ENCODE data around the gene SEMA6A. TPM values are rescaled to one million over a fixed set of nuclear protein-coding genes. Genes with fewer than 3 reads are reported as not detected.

Gene SEMA6A
- total and polyA plus RNA-seq, 10 donors = 0.88 to 78.6 (median 30.4) TPM

DNA sequence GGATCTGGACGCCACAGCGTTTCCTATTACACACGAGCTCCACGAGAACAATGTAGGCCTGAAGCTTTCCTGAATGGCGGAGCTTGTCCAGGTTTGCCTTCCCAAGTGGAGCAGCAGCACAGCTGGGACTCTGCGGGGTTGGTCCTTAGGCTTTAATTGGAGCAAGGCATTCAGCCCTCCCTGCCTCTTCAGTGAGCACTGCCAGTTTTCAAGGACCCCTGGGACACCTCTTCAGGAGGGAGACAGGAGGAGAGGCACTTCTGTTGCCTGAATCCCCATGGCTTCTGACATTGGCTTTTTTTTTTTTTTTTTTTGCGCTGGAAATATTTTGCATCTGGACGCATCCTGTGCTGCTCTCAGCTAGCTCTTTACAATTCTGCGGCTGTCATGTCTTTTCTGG, 179.4 kb downstream of the SEMA6A start:
- Histone ChIP-seq H3K9me3 (no peaks in the 10 kb centered on the region), H3K27me3 (replicated peaks in 1 of 7) (no peaks in the 10 kb centered on the region), H3K36me3 (peaks cover 0 to 17% (median 0%) of the 10 kb centered on the region in 6 donors), H3K27ac (peak overlapping the region in 1 of 8 donors; percentile 45), H3K4me3 (no peak overlapping the region), H3K4me1 (peaks cover 0 to 14% (median 4%) of the 10 kb centered on the region in 6 donors)
- 74 to 89% (median 85%) methylated on average over 9 of the region's 9 CpGs for WGBS, 5 donors
- TF ChIP-seq POLR2A (IDR thresholded peaks at IDR 0.05) = no peak
- TF ChIP-seq, protein P1, sequence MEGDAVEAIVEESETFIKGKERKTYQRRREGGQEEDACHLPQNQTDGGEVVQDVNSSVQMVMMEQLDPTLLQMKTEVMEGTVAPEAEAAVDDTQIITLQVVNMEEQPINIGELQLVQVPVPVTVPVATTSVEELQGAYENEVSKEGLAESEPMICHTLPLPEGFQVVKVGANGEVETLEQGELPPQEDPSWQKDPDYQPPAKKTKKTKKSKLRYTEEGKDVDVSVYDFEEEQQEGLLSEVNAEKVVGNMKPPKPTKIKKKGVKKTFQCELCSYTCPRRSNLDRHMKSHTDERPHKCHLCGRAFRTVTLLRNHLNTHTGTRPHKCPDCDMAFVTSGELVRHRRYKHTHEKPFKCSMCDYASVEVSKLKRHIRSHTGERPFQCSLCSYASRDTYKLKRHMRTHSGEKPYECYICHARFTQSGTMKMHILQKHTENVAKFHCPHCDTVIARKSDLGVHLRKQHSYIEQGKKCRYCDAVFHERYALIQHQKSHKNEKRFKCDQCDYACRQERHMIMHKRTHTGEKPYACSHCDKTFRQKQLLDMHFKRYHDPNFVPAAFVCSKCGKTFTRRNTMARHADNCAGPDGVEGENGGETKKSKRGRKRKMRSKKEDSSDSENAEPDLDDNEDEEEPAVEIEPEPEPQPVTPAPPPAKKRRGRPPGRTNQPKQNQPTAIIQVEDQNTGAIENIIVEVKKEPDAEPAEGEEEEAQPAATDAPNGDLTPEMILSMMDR (IDR thresholded peaks at IDR 0.05 in 8 of 11, conservative IDR thresholded peaks at IDR 0.05 in 3 of 11) = no peak
- TF ChIP-seq POLR2AphosphoS5 (IDR thresholded peaks at IDR 0.05) = no peak
- intact Hi-C loops (cut with DNase I; ENCODE audit: low total_unique reads) = no loop called here
- DNase-seq = no peak

DNA sequence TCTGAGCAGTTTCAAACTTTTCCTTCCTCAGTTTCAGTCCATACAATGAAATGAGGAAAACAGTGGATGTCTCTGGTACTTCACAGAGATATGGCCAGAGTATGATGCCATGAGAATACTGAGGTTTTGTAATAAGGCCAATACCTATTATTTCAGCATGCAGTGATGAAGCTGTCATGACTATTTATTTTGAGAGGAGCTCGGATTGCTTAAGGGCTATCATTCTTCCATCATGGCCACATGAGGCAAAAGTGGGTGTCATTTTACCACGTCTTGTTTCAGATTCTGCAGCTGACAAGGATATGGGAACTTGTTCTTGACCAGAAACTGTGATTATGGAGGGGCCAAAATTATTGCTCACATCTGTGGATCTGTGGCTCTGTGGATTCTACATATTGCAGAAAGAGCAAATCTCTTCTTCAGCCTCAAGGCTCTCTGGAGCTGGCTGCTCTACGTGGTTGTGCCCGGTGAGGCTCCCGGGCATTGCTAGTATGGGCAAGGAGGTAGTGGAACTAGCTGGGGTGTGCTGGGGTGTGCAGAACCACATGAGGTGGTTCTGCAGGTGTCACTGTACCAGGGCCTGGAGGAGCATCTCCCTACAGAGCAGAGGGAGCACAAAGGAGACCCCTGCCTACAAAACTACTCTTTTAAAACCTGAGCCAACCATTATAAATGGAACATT, 180.3 kb downstream of the SEMA6A start:
- TF ChIP-seq POLR2A (IDR thresholded peaks at IDR 0.05) = no peak
- TF ChIP-seq, protein P1 (IDR thresholded peaks at IDR 0.05 in 8 of 11, conservative IDR thresholded peaks at IDR 0.05 in 3 of 11) = no peak
- TF ChIP-seq POLR2AphosphoS5 (IDR thresholded peaks at IDR 0.05) = no peak
- Histone ChIP-seq H3K4me1 (peaks cover 0 to 17% (median 6%) of the 10 kb centered on the region in 6 donors), H3K36me3 (peaks cover 0 to 9% (median 0%) of the 10 kb centered on the region in 6 donors), H3K4me3 (no peak overlapping the region), H3K27me3 (replicated peaks in 1 of 7) (no peaks in the 10 kb centered on the region), H3K9me3 (no peaks in the 10 kb centered on the region), H3K27ac (no peak overlapping the region)
- no peak for DNase-seq
- 89 to 98% (median 94%) methylated on average over 5 of the region's 5 CpGs for WGBS, 5 donors
- intact Hi-C loops (cut with DNase I; ENCODE audit: low total_unique reads) = no loop called here
